Stimulated activated naive CD8-positive, alpha-beta T cell treated with anti-CD3 and anti-CD28 coated beads, Interleukin-15, Interleukin-2, amounts not matched to agents 100 U/mL and 50 U/mL, for 24 hours (primary cell): ENCODE measurements around the gene NDUFA6.
A peak's percentile ranks its signal among the peaks of the same experiment; 100 is the strongest.
"Not testable (repeated sequence)": the region's sequence is repeated elsewhere in the genome, so short reads cannot be mapped to it uniquely, and the experiment has no call there.

Experiments used
- ATAC-seq: fragments of 150-1000 bp; cut with Tn5 transposase; one replicate; pipeline ENCODE4 v1.10.0; 2021
- DNase-seq: peaks from one replicate; pipeline ENCODE4 v3.0.0; 2021

Gene NDUFA6

DNA sequence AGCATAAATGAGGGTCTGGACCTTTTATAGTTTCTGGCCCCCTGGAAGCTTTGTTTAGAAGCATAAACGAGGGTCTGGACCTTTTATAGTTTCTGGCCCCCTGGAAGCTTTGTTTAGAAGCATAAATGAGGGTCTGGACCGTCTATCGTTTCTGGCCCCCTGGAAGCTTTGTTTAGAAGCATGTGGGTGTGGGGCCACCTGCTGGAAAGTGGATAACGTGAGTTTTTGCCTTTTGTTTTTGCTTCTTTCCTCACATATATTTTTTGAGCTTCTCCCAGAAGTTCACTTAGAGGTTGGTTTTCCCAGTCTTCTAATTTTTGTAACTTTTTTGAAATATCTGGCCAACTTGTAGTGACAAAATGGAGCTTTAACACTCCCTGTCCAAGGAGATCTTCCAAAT, 22.2 kb upstream of the NDUFA6 start:
- not testable (repeated sequence) for ATAC-seq, DNase-seq

DNA sequence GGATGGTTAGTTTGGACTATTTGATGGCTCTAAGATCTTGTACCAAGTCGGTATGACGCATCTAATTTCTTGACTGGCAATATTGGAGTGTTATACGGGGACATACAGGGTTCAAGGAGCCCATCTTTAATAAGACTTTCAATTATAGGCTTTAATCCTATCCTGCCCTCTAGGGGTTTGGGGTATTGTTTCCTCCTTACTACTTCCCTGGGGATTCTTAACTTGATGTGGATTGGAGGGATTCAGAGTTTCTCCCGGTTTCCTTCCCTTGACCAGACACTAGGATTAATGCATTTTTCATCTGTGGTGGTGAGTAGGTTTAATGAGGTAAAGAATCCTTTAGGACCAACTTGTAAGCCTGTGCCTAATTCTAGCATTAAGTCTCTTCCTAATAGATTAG, 21.2 kb upstream of the NDUFA6 start:
- ATAC-seq (no peak), DNase-seq (no peak)

DNA sequence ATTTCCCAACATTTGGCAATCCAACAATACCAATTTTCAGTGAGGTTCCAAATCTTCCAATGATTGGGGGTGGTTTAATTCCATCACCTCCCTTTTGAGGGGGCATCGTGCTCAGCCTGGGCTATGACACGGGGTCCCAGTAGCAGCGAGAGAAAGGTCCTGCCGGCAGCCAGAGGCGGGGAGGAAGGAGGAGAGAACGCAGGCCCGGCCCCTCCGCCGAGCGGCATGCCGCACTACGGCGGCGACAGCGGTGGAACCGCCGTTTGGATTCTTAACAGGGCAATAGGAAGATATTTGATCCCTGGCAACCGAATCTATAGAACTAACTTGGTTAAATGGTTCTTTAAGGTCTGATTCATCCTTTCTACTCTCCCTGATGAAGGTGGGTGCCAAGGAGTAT, 18.3 kb upstream of the NDUFA6 start:
- DNase-seq (no peak), ATAC-seq (no peak)

DNA sequence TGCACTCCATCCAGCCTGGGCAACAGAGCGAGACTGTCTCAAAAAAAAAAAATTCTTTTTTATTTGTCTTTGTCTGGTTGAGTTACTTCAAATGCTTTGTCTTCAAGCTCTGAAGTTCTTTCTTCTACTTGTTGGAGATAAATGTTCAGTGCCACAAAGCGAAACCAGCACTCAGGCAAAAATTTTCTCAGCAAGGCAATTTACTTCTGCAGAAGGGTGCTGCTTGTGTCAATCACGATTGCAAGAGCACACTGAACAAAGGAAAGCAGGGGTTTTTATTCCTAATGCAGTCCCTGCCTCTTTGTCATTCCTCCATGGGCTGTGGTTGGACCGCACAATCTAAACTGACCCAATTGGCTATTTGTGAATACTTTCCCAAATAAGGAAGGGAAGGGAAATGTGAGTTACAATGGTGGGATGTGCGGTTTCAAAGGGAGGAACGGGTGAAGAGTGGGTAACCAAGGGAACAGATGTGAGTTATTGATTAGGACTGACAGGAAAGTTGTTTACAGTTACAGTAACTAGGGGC, 13.8 kb upstream of the NDUFA6 start:
- not testable (repeated sequence) for ATAC-seq, DNase-seq

DNA sequence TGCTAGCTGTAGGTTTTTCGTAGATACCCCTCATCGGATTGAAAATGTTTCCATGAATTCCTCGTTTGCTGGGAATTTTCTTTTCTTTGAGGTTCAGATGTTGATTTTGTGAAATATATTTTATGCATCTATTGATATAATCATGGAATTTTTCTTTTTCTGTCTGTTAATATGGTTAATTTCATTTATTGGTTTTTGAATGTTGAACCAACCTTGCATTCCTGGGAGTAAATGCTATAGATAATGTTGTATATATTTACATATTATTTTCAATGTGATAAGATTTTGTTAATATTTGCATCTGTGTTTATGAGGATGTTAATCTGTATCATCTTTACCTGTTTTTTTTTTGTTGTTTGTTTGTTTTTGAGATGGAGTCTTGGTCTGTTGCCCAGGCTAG, 10.6 kb upstream of the NDUFA6 start:
- DNase-seq (no peak), ATAC-seq (no peak)

DNA sequence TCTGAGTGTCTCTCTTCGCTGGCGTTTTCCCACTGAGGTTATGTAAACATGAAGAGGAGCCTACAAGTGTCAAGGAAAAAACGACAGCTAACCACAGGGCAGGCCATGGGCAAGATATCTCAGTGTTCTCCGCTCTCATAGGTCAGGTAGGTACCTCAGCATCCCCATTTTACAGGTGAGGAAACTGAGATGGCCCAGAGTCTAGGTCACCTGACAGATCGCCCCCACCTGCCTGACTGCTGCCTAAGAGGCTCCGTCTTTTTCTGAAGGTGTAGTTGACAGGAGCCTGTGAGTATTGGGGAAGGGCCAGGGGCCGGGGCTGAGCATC, 847 bp upstream of the NDUFA6 start:
- DNase-seq (no peak), ATAC-seq (no peak)

DNA sequence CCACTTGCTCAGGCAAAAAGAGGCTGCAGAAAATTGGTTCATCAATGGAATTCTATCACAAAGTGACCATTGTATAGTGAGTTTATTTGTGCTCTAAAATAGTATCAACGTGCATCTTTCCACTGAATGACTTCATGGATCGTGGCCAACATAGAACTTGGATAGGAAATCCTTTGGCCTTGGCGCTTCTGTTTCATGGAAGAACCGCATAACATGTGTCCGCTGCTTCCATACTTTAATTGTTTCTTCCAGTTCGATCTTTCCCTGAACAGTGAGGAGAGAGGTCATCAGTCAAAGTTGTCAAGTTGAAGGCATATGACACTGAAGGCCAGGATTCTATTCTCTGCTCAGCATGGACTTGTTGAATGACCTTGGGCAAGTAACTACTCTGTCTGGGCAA, 4.5 kb downstream of the NDUFA6 start:
- no peak for DNase-seq
- no peak for ATAC-seq

DNA sequence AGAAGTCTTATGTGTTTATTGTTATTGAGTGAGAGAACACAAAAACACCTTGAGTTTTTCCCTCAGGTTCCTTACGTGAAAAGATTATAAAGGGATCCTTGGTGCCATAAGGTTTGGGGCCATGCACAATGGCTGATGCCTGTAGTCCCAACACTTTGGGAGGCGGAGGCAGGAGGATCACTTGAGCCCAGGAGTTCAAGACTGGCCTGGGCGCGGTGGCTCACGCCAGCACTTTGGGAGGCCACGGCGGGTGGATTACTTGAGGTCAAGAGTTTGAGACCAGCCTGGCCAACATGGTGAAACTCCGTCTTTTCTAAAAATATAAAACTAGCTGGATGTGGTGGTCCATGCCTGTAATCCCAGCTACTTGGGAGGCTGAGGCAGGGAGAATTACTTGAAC, 5.7 kb downstream of the NDUFA6 start:
- ATAC-seq, result no peak
- DNase-seq, result no peak

DNA sequence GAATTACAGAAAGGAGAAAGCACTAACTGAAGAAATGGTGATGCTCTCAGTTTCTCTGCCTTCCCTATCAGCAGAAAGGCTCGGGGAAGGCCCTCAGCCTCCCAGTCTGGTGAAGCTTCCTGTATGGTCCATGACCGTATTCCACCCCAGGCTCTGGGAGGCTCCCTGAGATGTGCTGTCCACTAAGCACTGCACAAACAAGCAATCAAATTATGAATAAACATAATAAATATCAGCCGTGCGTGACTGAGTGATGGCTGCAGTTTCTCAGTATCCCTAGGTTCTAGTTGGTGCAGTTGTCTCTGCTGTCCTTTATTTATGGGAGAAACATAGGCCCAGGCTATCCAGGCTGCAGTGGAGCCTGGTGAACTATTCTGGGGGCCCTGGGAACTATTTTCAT, 7.5 kb downstream of the NDUFA6 start:
- no peak for DNase-seq
- ATAC-seq, result no peak

DNA sequence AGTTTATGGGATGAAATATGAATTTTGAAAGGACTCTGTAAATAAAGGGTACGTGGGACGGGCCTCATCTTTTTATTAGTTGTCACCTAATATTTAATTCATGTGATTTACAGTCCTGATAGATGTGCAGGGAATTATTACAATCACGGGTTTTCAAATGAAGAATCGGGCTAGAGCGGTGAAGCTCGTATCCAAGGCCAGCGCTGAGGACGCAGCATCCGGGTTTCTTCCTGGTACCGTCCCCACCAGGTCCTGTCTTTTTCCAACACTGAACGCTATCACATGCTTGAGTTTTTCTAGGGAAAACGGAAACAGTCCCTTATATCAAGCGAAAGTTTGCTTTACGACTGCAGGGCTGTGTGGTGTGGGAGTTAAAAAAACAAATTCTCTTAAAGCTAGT, 10.3 kb downstream of the NDUFA6 start:
- no peak for ATAC-seq
- no peak for DNase-seq

DNA sequence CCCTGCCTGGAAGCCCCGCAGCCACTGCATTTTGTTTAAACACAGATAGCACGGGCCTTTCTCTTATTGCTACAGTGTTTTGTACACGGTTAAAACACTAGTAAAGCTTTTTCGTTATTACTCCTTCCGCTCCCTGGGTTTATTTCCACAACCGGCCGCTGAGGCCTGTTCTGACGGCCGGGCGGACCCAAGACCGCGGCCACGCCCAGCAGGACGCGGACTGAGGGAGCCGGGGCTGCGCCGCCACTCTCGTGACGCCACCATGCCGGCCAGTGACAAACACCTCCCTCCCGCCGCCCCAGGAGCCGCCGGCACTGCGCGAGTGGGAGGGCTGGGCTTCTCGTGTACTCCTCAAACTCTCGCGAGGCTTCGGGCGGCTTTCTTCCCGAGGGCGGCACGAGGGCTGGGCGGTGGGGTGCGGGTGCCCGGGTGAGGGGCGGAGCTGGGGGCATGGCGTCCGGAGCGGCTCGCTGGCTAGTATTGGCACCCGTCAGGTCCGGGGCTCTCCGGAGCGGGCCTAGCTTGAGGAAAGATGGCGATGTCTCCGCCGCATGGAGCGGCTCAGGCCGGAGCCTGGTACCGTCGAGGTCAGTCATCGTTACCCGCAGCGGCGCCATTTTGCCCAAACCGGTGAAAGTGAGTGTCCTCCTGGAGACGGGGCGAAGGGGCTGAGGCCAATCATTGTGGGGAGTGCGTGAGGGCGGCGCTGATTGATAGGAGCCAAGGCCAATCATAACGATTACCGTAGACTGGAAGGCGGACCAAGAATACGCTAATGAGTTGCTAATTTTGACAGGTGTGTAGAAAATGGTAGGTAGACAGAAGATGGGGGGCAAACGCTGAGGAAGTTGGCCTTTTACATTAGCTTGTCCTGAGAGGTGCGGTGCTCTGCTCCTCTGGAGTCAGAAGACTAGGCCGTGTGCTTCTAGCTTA, 11.0 kb downstream of the NDUFA6 start, which contains the start of gene SMDT1:
TSS of gene SMDT1 (plus strand) at position 382 of the 933 bp plus-strand sequence. CDS start at position 451, 69 bp downstream.
- ATAC-seq, result peak; percentile 95
- DNase-seq, result peak; percentile 98

DNA sequence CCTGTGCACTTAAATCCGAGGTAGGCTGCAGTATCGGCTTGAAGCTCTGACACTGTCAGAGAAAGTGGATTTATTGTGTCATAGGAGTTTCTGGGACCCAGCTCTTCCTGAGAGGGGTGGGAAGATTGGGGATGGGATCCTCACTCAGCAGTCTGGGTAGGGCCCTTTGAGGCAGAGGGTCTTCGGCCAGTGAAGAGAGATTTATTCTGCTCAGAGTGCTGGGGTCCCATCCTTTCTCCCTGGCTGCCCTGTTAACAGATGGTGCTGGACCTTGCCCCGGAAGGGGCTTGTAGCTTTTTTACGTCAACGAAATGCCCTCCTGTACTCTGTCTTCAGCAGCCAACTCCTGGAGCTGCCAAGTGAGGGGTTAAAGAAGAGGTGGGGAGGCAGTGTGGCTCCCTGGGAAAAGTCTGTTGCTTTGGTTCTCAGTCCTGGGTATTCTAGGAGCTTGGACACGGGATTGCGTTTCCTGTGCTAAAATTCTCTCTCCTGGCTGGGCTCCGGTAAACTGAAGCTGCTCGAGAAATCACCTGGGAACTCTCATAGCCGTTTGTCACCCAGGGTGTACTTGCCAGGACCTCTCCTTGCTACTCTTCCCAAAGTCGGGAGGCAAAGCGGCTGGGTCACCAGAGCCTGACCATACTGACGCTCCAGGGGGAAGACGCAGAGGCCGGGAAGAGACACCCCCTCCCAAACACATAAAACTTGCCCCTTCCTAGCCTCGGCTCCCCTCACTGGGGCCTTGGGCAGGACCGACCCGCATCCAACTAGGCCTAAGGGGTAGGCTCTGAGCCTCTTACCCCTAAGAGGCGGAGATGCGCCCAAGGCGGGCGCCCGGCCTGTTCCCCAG, 11.9 kb downstream of the NDUFA6 start:
- ATAC-seq, result no peak

DNA sequence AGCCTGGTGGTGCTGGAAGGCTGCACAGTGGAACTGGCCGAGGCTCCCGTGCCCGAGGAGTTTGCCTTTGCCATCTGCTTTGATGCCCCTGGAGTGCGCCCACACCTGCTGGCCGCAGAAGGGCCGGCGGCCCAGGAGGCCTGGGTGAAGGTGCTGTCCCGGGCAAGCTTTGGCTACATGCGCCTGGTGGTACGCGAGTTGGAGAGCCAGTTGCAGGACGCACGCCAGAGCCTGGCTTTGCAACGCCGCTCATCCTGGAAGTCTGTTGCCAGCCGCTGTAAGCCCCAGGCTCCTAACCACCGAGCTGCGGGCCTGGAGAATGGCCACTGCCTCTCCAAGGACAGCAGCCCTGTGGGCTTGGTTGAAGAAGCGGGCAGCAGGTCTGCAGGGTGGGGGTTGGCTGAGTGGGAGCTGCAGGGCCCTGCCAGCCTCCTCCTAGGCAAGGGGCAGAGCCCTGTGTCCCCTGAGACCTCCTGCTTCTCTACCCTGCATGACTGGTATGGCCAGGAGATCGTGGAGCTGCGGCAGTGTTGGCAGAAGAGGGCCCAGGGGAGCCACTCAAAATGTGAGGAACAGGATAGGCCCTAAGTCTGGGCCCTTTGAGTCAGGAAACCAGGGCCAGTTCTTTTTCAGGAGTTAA, 13.0 kb downstream of the NDUFA6 start:
- no peak for ATAC-seq
- no peak for DNase-seq

More for the DNA sequence above, 11.9 kb downstream of the NDUFA6 start:
- no peak for DNase-seq

DNA sequence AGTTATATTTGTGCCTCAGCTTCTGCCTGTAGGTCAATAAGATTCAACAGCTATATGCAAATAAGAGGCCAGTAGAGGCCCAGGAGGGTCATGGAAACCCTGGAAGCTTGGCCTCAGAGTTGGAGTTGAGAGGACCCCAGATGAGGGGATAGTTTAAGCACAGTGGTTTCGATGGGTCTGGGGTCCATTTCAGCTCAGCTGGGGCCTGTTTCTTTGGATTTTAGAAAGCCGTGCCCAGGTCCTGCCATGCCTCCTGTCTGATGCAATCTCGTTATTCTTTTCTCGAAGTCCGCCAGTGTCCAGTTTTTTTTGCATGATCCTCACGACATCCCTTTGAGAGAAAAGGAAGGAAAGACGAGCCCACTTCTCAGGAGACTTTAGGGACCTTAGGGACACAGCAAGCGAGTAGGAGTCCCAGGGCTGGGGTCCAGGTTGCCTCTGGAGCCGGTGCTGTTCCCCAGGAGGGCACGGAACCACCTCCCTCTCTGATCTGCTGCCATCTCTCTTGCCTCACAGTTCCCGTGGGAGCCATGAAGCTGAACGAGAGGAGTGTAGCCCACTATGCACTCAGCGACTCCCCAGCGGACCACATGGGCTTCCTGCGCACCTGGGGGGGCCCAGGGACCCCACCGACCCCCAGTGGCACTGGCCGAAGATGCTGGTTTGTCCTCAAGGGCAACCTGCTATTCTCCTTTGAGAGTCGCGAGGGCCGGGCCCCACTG, 13.6 kb downstream of the NDUFA6 start:
- DNase-seq, result no peak
- ATAC-seq, result no peak

DNA sequence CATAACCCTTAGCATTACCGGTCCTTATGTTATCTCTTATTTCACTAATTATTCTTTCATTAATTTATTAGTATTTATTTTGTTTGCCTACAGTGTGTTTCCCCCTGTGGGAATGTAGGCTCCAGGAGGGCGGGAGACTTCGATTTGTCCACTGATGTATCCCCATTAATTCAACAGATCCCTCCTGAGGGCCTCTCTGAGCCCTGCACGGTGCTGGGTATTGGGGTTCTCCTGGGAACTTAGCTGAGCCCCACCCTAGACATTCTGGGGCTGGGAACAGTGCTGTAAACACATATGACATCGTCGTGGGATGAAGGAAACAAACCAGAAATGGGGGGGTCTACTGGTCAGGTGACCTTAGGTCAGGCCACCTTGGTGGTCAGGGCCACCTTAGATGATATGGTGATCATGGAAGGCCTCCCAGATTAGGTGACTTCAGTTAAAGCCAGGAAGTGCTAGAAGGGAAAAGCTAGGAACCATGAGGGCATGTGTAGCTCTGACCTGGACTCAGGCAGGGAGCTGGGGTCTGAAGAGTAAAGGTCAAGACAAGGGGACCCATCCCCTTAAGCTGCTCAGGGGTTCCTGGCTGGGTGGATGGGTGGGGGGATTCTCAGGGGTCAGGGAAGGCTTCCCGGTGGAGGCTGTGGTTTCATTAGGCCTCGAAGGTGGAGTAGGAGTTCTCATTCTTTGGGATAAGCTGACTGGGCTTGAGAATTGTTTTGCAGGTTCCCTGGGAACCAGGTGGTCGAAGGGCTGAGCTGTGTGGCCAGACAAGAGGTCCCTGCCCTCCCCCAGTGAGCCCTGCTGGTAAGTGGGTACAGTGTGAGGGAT, 15.5 kb downstream of the NDUFA6 start:
- DNase-seq (no peak), ATAC-seq (no peak)

DNA sequence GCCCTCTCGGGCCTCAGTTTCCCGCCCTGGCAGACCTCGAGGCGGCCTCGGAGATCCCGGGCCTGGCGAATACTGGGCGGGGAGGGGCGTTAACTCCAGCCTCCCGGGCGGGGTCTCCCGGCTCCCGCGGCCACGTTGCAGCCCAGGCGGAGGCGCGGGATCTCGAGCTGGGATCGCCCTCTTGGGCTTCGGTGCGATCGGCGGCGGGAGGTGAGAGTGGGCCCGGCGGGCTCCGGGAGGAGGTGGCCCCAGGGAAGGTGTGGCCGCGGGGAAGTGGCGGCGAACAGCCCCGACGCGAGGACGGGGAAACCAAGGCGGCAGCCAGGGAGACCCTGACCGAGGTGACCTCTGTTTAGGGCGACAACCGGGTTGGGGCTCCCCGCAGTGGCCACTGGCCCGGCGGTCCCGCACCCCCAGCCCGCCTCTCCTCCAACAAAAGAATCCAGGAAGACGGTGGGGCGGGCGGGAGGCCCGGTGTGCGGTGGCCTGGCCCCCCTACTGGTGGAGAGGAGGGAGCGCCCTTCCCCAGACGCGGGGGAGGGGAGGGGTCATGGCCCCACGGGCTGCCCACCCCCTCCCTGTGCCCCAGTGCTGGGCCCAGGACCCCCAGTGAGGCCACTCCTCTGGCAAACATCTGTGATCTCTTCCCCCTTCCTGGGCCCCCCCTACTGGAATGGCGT, 16.3 kb downstream of the NDUFA6 start, which contains the start of gene PHETA2:
TSS of gene PHETA2 (plus strand) at position 117 of the 680 bp plus-strand sequence. CDS start 3,046 bp downstream, outside the sequence.
- DNase-seq (peak; percentile 67), ATAC-seq (no peak)

DNA sequence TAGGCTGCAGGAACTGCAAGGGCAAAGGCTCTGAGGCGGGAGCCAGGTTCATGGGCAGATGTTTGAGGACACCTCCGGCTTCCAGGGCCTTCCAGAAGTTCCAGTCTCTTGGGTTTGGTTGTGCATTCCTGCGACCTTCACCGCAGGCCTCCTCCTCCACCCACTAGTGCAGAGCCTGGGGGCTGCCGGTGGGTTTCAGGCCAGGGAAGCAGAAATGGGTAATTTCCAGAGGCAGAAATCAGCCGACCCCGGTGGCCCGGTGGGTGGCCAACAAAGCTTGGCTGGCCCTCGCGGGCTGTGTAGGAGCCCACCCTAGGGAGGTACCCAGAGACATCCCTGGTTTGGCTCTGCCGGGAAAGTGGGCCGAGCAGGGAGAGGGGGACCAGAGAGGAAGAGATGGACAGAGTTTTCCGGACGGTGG, 16.9 kb downstream of the NDUFA6 start:
- DNase-seq (no peak), ATAC-seq (no peak)

DNA sequence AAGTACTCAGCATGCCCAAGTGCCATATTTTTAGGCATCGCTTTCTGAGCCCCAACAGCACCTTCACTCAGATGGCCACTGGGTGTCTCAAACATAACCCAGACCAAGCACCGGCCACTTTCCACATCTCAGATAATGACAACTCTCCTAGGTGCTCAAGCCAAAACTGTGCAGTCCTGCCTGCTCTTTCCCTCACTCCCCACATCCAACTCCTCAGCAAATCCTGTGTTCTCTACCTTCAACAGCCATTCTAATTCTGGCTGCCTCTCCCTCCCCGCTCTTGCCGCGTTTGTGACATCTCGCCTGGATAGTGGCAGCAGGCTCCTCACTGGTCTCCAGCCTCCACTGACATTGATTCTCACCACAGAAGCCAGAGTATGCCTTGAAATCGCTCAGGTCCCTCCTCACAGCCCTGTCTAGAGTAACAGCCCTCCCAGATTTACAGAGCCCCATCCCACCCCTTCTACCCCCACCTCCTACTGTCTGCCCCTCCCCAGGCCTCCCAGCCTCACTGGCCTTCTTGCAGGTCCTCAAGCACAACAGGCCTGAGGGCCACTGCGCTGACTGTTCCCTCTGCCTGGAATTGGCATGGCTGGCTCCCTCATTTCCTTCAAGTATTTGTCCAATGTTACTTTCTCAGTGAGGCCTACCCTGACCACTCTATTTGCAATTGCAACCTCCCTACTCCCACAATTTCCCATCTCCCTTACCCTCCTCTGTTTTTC, 17.8 kb downstream of the NDUFA6 start:
- ATAC-seq, result no peak
- no peak for DNase-seq

DNA sequence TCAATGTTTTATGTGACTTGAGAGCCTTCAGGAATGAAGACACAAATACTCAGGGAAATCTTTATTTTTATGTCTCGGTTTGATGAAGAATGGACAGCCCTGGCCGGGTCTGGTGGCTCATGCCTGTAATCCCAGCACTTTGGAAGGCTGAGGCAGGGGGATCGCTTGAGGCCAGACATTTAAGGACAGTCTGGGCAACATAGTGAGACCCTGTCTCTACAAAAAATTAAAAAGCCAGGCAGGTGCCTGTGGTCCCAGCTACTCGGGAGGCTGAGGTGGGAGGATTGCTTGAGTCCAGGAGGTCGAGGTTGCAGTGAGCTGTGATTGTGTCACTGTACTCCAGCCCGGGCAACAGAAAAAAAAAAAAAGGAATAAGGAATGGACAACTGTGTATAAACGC, 19.1 kb downstream of the NDUFA6 start:
- not testable (repeated sequence) for DNase-seq, ATAC-seq
